SK-N-SH treated with all-trans-retinoic acid at 6 μM for 48 hours (cell line): ENCODE measurements around the gene ATN1.

ENCODE experiments used
- ATAC-seq: fragments of 200-7000 bp; cut with Tn5 transposase; 3 replicates; pipeline ENCODE4 v1.9.1; 2020; ENCODE audit warnings: mild to moderate bottlenecking, moderate library complexity
- BACH2 ChIP-seq: fragments of 250-450 bp; sonication (Bioruptor Pico); IDR thresholded peaks from 2 replicates; pipeline ENCODE4 v1.9.0; 2021; ENCODE audit warnings: mild to moderate bottlenecking, borderline replicate concordance
- CSRNP3 ChIP-seq: fragments of 250-450 bp; sonication (Bioruptor Pico); IDR thresholded peaks from 2 replicates; pipeline ENCODE4 v1.5.1; 2021; ENCODE audit warnings: mild to moderate bottlenecking, moderate library complexity
- GLIS3 ChIP-seq: fragments of 250-450 bp; sonication (Bioruptor Pico); IDR thresholded peaks from 2 replicates; pipeline ENCODE4 v1.5.0; 2020; ENCODE audit warnings: mild to moderate bottlenecking, moderate library complexity
- ISL1 ChIP-seq: fragments of 250-450 bp; sonication (Bioruptor Pico); IDR thresholded peaks from 2 replicates; pipeline ENCODE4 v2.1.2; 2022; ENCODE audit warnings: mild to moderate bottlenecking, moderate library complexity
- OSR1 ChIP-seq: fragments of 250-450 bp; sonication (Bioruptor Pico); IDR thresholded peaks from 2 replicates; pipeline ENCODE4 v1.8.0; 2022; ENCODE audit warnings: moderate library complexity, mild to moderate bottlenecking, inconsistent platforms
- PATZ1 ChIP-seq: fragments of 250-450 bp; sonication (Bioruptor Pico); IDR thresholded peaks from 2 replicates; pipeline ENCODE4 v1.8.0; 2020; ENCODE audit warnings: mild to moderate bottlenecking, moderate library complexity, borderline replicate concordance
- PPARA ChIP-seq: fragments of 250-450 bp; sonication (Bioruptor Pico); IDR thresholded peaks from 2 replicates; pipeline ENCODE4 v1.5.0; 2020; ENCODE audit warnings: mild to moderate bottlenecking, borderline replicate concordance
- RARB ChIP-seq: fragments of 250-450 bp; sonication (Bioruptor Pico); IDR thresholded peaks from 2 replicates; pipeline ENCODE4 v1.8.0; 2021; ENCODE audit warnings: mild to moderate bottlenecking, moderate library complexity
- SNAI2 ChIP-seq: fragments of 250-450 bp; sonication (Bioruptor Pico); IDR thresholded peaks from 2 replicates; pipeline ENCODE4 v1.5.0; 2020; ENCODE audit warnings: mild to moderate bottlenecking, moderate library complexity
- TCF4 ChIP-seq: fragments of 250-450 bp; sonication (Bioruptor Pico); IDR thresholded peaks from 2 replicates; pipeline ENCODE4 v1.8.0; 2021; ENCODE audit warnings: mild to moderate bottlenecking, moderate library complexity, borderline replicate concordance
- TOX ChIP-seq: fragments of 250-450 bp; sonication (Bioruptor Pico); IDR thresholded peaks from 2 replicates; pipeline ENCODE4 v1.8.0; 2021; ENCODE audit warnings: mild to moderate bottlenecking, moderate library complexity, borderline replicate concordance
- TSHZ2 ChIP-seq: fragments of 250-450 bp; sonication (Bioruptor Pico); IDR thresholded peaks from 2 replicates; pipeline ENCODE4 v1.5.0; 2020; ENCODE audit warnings: mild to moderate bottlenecking, moderate library complexity
- ZC3H10 ChIP-seq: fragments of 250-450 bp; sonication (Bioruptor Pico); IDR thresholded peaks from 2 replicates; pipeline ENCODE4 v1.5.1; 2021; ENCODE audit warnings: mild to moderate bottlenecking, moderate library complexity
- ZFP3 ChIP-seq: fragments of 250-450 bp; sonication (Bioruptor Pico); IDR thresholded peaks from 2 replicates; pipeline ENCODE4 v1.5.0; 2020; ENCODE audit warnings: mild to moderate bottlenecking, moderate library complexity
- ZFP30 ChIP-seq: fragments of 450-650 bp; formaldehyde crosslinking; IDR thresholded peaks from 2 replicates; pipeline ENCODE4 v1.5.0; 2022; ENCODE audit warnings: mild to moderate bottlenecking, moderate library complexity
- ZNF70 ChIP-seq: fragments of 450-650 bp; formaldehyde crosslinking; IDR thresholded peaks from 2 replicates; pipeline ENCODE4 v1.5.0; 2020; ENCODE audit warnings: mild to moderate bottlenecking, moderate library complexity
- ZNF8 ChIP-seq: fragments of 450-650 bp; formaldehyde crosslinking; IDR thresholded peaks from 2 replicates; pipeline ENCODE4 v1.5.0; 2020; ENCODE audit warnings: mild to moderate bottlenecking, moderate library complexity
- TF ChIP-seq, protein P1 (sequence below): fragments of 250-450 bp; sonication (Bioruptor Pico); IDR thresholded peaks from 2 replicates; pipeline ENCODE4 v1.5.1; 2020; ENCODE audit warnings: low read depth, mild to moderate bottlenecking, moderate library complexity
- TF ChIP-seq, protein P2 (sequence below): fragments of 250-450 bp; sonication (Bioruptor Pico); IDR thresholded peaks from 2 replicates; pipeline ENCODE4 v1.8.0; 2021; ENCODE audit warnings: low read depth, mild to moderate bottlenecking, moderate library complexity, borderline replicate concordance

Gene ATN1

DNA sequence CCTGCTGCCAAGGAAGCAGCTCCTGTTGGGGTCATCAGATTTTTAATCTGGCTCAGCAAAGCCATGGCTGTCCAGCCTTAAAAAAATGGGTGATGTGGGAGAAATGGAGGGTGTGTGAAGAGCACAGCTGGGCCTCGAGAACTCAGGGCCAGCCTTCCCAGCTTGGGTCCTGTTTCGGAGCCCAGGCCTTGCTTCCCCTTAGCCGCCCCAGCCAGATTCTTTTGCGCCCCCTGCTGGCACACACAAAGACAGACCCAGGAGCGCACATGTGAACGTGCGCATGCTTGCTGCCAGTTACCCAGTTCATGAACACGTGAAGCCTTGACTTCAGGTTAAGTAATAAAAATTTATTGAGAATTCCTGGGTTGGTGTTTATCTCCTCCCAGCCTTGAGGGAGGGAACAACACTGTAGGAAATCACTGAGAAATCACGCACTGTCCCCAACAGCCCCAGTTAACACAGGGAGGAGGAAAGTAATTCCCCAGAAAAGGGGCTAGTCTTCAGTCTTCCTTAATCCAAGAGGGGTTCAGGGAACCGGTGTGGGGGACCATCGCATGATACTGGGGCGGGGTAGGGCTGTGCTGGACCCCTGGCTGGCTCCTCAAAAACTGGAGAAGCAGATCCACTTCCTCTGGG is 37.4 kb downstream of the ATN1 start:
- ATAC-seq = peak; percentile 84
- TF ChIP-seq BACH2 (CRISPR knock-in tag) (no peak), ZNF8 (CRISPR knock-in tag) (no peak), ZNF70 (CRISPR knock-in tag) (no peak), ISL1 (CRISPR knock-in tag) (no peak)
- TF ChIP-seq, protein P1, sequence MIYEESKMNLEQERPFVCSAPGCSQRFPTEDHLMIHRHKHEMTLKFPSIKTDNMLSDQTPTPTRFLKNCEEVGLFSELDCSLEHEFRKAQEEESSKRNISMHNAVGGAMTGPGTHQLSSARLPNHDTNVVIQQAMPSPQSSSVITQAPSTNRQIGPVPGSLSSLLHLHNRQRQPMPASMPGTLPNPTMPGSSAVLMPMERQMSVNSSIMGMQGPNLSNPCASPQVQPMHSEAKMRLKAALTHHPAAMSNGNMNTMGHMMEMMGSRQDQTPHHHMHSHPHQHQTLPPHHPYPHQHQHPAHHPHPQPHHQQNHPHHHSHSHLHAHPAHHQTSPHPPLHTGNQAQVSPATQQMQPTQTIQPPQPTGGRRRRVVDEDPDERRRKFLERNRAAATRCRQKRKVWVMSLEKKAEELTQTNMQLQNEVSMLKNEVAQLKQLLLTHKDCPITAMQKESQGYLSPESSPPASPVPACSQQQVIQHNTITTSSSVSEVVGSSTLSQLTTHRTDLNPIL (CRISPR knock-in tag) = no peak

DNA sequence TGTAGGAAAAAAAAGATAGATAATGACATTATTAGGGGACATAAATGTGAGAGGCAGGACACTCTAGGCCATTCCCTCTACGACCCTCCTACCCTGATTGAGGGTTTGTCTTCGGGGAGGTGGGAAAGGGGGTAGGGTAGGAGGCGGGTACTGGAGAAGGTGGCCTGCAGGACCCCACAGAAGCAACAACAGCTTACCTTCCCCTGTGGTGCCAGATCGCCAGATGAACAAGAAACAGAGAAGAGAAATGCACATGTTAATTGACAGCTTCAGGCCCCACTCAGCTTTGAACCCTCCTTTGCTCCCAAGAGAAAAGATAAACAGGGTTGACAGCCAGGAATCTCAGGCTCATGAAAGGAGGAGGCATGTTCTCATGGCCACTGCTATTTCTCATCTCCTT is 38.0 kb downstream of the ATN1 start:
- no peak for TF ChIP-seq TSHZ2
- TF ChIP-seq PATZ1 (CRISPR knock-in tag) = no peak
- no peak for TF ChIP-seq ZNF8 (CRISPR knock-in tag)
- no peak for TF ChIP-seq ISL1 (CRISPR knock-in tag)
- no peak for TF ChIP-seq GLIS3
- no peak for TF ChIP-seq ZC3H10 (CRISPR knock-in tag)
- no peak for TF ChIP-seq SNAI2
- TF ChIP-seq TCF4 (CRISPR knock-in tag) = no peak
- no peak for TF ChIP-seq RARB (CRISPR knock-in tag)
- no peak for TF ChIP-seq ZNF70 (CRISPR knock-in tag)
- no peak for TF ChIP-seq CSRNP3 (CRISPR knock-in tag)
- TF ChIP-seq OSR1 (CRISPR knock-in tag) = no peak
- no peak for ATAC-seq

DNA sequence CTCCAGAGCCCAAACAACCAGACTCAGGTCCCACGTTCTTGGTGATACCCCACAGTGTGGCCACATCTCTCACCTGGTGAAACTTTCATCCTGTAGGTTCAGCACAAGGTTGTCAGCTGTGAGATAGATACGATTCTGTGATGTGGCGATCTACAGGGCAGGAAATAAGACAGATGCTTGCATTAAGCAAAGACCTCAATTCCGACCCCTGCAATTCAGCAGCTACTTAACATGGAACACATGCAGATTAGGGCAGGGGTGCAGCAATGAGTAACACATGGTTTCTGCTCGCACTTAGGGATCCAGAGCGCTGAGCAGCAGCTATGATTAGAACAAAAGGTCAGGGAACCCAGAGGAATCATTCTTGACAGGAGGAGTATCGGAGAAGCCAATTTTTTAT is 38.6 kb downstream of the ATN1 start:
- no peak for TF ChIP-seq TCF4 (CRISPR knock-in tag)
- TF ChIP-seq, protein P2, sequence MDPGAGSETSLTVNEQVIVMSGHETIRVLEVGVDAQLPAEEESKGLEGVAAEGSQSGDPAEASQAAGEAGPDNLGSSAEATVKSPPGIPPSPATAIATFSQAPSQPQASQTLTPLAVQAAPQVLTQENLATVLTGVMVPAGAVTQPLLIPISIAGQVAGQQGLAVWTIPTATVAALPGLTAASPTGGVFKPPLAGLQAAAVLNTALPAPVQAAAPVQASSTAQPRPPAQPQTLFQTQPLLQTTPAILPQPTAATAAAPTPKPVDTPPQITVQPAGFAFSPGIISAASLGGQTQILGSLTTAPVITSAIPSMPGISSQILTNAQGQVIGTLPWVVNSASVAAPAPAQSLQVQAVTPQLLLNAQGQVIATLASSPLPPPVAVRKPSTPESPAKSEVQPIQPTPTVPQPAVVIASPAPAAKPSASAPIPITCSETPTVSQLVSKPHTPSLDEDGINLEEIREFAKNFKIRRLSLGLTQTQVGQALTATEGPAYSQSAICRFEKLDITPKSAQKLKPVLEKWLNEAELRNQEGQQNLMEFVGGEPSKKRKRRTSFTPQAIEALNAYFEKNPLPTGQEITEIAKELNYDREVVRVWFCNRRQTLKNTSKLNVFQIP (CRISPR knock-in tag) = no peak
- no peak for TF ChIP-seq PPARA
- TF ChIP-seq ZNF8 (CRISPR knock-in tag) = no peak
- no peak for TF ChIP-seq ISL1 (CRISPR knock-in tag)
- no peak for TF ChIP-seq ZC3H10 (CRISPR knock-in tag)
- ATAC-seq = no peak

GRCh38 chr12:6967651-6968100 is 39.9 kb downstream of the ATN1 start:
- TF ChIP-seq CSRNP3 (CRISPR knock-in tag) (no peak), ZFP30 (no peak), PPARA (no peak), TOX (CRISPR knock-in tag) (no peak), ZFP3 (CRISPR knock-in tag) (no peak), ISL1 (CRISPR knock-in tag) (no peak), GLIS3 (no peak)
- TF ChIP-seq, protein P2 (CRISPR knock-in tag) = no peak
- TF ChIP-seq, all 23 proteins: peak for 0

More at GRCh38 chr12:6967651-6968100, 39.9 kb downstream of the ATN1 start:
- no peak for ATAC-seq
